Karpas-422 (cell line): ENCODE data around the gene IFIT3. TPM values are rescaled to one million over a fixed set of nuclear protein-coding genes. Genes with fewer than 3 reads are reported as not detected.

Experiments used
- DNase-seq: peaks from one replicate; pipeline ENCODE4 v3.0.0-alpha.2; 2015
- H2AFZ ChIP-seq: fragments of 200-600 bp; sonication (generic); 2 replicates; pipeline ENCODE4 v1.6.1; 2014; ENCODE audit warnings: antibody characterized with exemption, low read length, mixed read lengths
- H3K27ac ChIP-seq: fragments of 200-600 bp; sonication (generic); 2 replicates; pipeline ENCODE4 v1.5.1; 2014; ENCODE audit warnings: mild to moderate bottlenecking, low read length, moderate library complexity
- H3K27me3 ChIP-seq: fragments of 200-600 bp; sonication (generic); 2 replicates; pipeline ENCODE4 v1.6.1; 2014; ENCODE audit warnings: low read length, mixed read lengths
- H3K36me3 ChIP-seq: fragments of 200-600 bp; sonication (generic); 2 replicates; pipeline ENCODE4 v1.6.1; 2014; ENCODE audit warnings: low read length, mixed read lengths; ENCODE audit not compliant: insufficient read depth
- H3K4me1 ChIP-seq: fragments of 200-600 bp; sonication (generic); 2 replicates; pipeline ENCODE4 v1.6.1; 2014; ENCODE audit warnings: mild to moderate bottlenecking, low read length, mixed read lengths
- H3K4me2 ChIP-seq: fragments of 200-600 bp; sonication (generic); 2 replicates; pipeline ENCODE4 v1.6.1; 2014; ENCODE audit warnings: low read length, low read depth, mild to moderate bottlenecking; ENCODE audit not compliant: poor library complexity, severe bottlenecking
- H3K4me3 ChIP-seq: fragments of 200-600 bp; sonication (generic); 2 replicates; pipeline ENCODE4 v1.5.1; 2014; ENCODE audit warnings: mild to moderate bottlenecking, antibody characterized with exemption, low read length, mixed read lengths
- H3K79me2 ChIP-seq: fragments of 200-600 bp; sonication (generic); 2 replicates; pipeline ENCODE4 v1.6.1; 2014; ENCODE audit warnings: mild to moderate bottlenecking, low read length, mixed read lengths
- H3K9ac ChIP-seq: fragments of 200-600 bp; sonication (generic); 2 replicates; pipeline ENCODE4 v1.6.0; 2014; ENCODE audit warnings: low read length
- H3K9me2 ChIP-seq: fragments of 200-600 bp; sonication (generic), shearing (Covaris generic); replicated peaks from 2 replicates; pipeline ENCODE4 v1.6.0; 2014; ENCODE audit warnings: mild to moderate bottlenecking, low read length, moderate library complexity; ENCODE audit not compliant: insufficient read depth
- H3K9me3 ChIP-seq: fragments of 300-700, 200-600 bp; sonication (generic); 2 replicates; pipeline ENCODE4 v1.6.1; 2014; ENCODE audit warnings: low read length, mixed read lengths
- H4K20me1 ChIP-seq: fragments of 200-600 bp; sonication (generic); 2 replicates; pipeline ENCODE4 v1.6.1; 2014; ENCODE audit warnings: mild to moderate bottlenecking, antibody characterized with exemption, low read length, low read depth; ENCODE audit not compliant: insufficient read depth
- total RNA-seq: library from RNA; depleted of rRNA; stranded (reverse); fragments of >200 nt; shearing (Covaris generic); gene quantifications from 2 replicates; pipeline ENCODE4 v1.2.3, GENCODE V29; 2014; ENCODE audit warnings: low replicate concordance

The IFIT3 gene
- total RNA-seq, 1 experiment from 2014 or later: 1.0 TPM

DNA sequence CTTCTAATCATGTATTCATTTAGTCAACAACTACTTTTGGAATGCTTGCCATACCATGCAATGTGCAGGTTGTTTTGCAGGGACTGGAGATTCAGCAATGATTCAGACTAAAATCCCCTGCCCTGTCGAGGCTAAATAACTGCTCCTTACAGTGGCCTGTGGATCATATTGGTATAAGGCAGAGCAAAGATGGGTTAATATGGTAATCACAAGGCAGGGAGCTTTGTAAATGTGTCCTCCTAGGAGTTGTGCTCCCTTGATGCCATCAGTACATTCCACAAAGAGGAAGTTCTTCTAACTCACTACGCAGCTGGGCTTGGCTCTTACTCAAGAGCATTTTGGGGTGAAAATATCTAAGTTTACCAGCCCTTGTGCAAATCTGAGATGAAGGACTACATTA is 26.6 kb upstream of the IFIT3 start:
- no peaks in the 10 kb centered on the region for H3K36me3 ChIP-seq
- H2AFZ ChIP-seq: peak overlapping the region; percentile 92
- H3K4me3 ChIP-seq: peak overlapping the region; percentile 64
- peak overlapping the region; percentile 65 for H3K27ac ChIP-seq
- no peaks in the 10 kb centered on the region for H4K20me1 ChIP-seq
- H3K9ac ChIP-seq: peak overlapping the region; percentile 63
- H3K79me2 ChIP-seq: no peaks in the 10 kb centered on the region
- H3K9me2 ChIP-seq: no peaks in the 10 kb centered on the region
- H3K9me3 ChIP-seq: no peaks in the 10 kb centered on the region
- peaks cover 22% of the 10 kb centered on the region for H3K4me1 ChIP-seq
- peak; percentile 60 for DNase-seq
- peak overlapping the region; percentile 80 for H3K4me2 ChIP-seq
- H3K27me3 ChIP-seq: no peaks in the 10 kb centered on the region

GRCh38 chr10:89301721-89302445 is 25.9 kb upstream of the IFIT3 start, which contains the start of gene IFIT2:
TSS of gene IFIT2 (plus strand) at chr10:89302046. CDS start at chr10:89302124, 78 bp downstream.
- Histone ChIP-seq H3K36me3 (no peaks in the 10 kb centered on the region), H3K9me2 (no peaks in the 10 kb centered on the region), H3K4me3 (peak within 1 kb of the TSS; percentile 64), H3K27ac (peak within 1 kb of the TSS; percentile 65), H2AFZ (peak within 1 kb of the TSS; percentile 92), H3K4me2 (peak within 1 kb of the TSS; percentile 80), H4K20me1 (no peaks in the 10 kb centered on the region), H3K9me3 (no peaks in the 10 kb centered on the region), H3K4me1 (peaks cover 22% of the 10 kb centered on the region), H3K27me3 (no peaks in the 10 kb centered on the region), H3K9ac (peak within 1 kb of the TSS; percentile 63), H3K79me2 (no peaks in the 10 kb centered on the region)
- DNase-seq: peak; percentile 59

GRCh38 chr10:89302625-89303024 is 25.2 kb upstream of the IFIT3 start:
- Histone ChIP-seq H3K27ac (no peak overlapping the region), H3K9me3 (no peaks in the 10 kb centered on the region), H3K4me3 (peak overlapping the region; percentile 64), H3K4me1 (peaks cover 22% of the 10 kb centered on the region), H3K27me3 (no peaks in the 10 kb centered on the region), H3K4me2 (peak overlapping the region; percentile 80), H3K79me2 (no peaks in the 10 kb centered on the region), H3K9ac (peak overlapping the region; percentile 63), H2AFZ (no peak overlapping the region; the same call in 1 of the 2 replicates), H3K9me2 (no peaks in the 10 kb centered on the region), H3K36me3 (no peaks in the 10 kb centered on the region), H4K20me1 (no peaks in the 10 kb centered on the region)
- DNase-seq: no peak

GRCh38 chr10:89303161-89303560 is 24.6 kb upstream of the IFIT3 start:
- no peak for DNase-seq
- Histone ChIP-seq H3K4me3 (no peak overlapping the region), H3K36me3 (no peaks in the 10 kb centered on the region), H3K4me2 (no peak overlapping the region), H3K79me2 (no peaks in the 10 kb centered on the region), H3K27me3 (no peaks in the 10 kb centered on the region), H4K20me1 (no peaks in the 10 kb centered on the region), H3K9me2 (no peaks in the 10 kb centered on the region), H3K4me1 (peaks cover 22% of the 10 kb centered on the region), H3K9ac (no peak overlapping the region), H2AFZ (no peak overlapping the region), H3K27ac (no peak overlapping the region), H3K9me3 (no peaks in the 10 kb centered on the region)

DNA sequence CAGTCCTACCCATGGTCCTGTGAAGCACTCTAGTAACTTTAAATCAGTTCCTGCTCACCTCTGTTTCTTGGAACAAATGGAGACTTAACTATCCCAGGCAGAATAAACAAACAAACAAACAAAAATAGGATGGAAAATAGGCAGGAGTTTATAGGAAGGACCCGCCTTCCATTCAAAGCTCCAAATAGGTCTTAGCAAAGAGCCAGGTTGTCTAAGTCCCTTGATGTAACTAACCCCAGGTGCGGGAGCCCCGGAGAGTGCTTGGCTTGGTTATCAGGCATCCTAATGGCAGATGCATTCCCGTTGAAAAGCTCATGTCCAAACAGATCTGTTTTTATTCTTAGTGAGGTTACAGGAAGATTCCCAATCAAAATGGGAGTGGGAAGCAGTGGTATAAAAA is 23.8 kb upstream of the IFIT3 start:
- Histone ChIP-seq H2AFZ (no peak overlapping the region), H3K4me2 (no peak overlapping the region), H3K9ac (no peak overlapping the region)

DNA sequence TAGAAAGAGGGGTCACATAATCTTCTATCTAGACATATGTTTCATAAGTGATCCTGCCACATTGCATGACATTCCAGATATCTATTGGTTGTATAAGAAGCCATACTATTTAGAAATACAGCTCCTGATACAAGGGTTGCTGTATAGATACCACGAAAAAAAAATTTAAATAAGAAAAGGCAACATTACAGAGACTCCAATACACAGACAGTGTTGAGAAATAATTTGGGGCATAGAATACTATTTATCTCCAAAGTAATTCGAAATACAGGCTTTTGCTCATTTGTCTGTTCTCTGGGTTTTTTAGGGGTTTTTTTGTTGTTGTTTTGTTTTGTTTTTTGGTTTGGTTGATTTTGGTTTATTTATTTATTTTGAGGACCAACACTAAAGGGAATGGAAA is 23.4 kb upstream of the IFIT3 start:
- Histone ChIP-seq H3K4me2 (no peak overlapping the region), H3K4me3 (no peak overlapping the region), H3K27ac (no peak overlapping the region), H4K20me1 (no peaks in the 10 kb centered on the region), H3K36me3 (no peaks in the 10 kb centered on the region), H2AFZ (no peak overlapping the region), H3K79me2 (no peaks in the 10 kb centered on the region), H3K27me3 (no peaks in the 10 kb centered on the region), H3K9ac (no peak overlapping the region), H3K9me3 (no peaks in the 10 kb centered on the region), H3K4me1 (peaks cover 22% of the 10 kb centered on the region), H3K9me2 (no peaks in the 10 kb centered on the region)
- DNase-seq: no peak

More for the DNA sequence above, 23.8 kb upstream of the IFIT3 start:
- Histone ChIP-seq H3K4me3 (no peak overlapping the region), H3K36me3 (no peaks in the 10 kb centered on the region), H3K9me2 (no peaks in the 10 kb centered on the region), H4K20me1 (no peaks in the 10 kb centered on the region), H3K27ac (no peak overlapping the region), H3K27me3 (no peaks in the 10 kb centered on the region), H3K9me3 (no peaks in the 10 kb centered on the region), H3K79me2 (no peaks in the 10 kb centered on the region), H3K4me1 (peaks cover 22% of the 10 kb centered on the region)
- no peak for DNase-seq

- H3K4me3 ChIP-seq: no peak overlapping the region
- no peak overlapping the region for H3K9ac ChIP-seq
- no peak for DNase-seq
- no peak overlapping the region for H3K27ac ChIP-seq
- H2AFZ ChIP-seq: no peak overlapping the region
- H3K4me1 ChIP-seq: peaks cover 22% of the 10 kb centered on the region
- no peaks in the 10 kb centered on the region for H3K9me2 ChIP-seq
- H3K27me3 ChIP-seq: no peaks in the 10 kb centered on the region
- H3K4me2 ChIP-seq: no peak overlapping the region
- H3K9me3 ChIP-seq: no peaks in the 10 kb centered on the region
- H3K79me2 ChIP-seq: no peaks in the 10 kb centered on the region
- no peaks in the 10 kb centered on the region for H4K20me1 ChIP-seq
- H3K36me3 ChIP-seq: no peaks in the 10 kb centered on the region
These were observed 22.9 kb upstream of the IFIT3 start for GRCh38 chr10:89304925-89305324.

DNA sequence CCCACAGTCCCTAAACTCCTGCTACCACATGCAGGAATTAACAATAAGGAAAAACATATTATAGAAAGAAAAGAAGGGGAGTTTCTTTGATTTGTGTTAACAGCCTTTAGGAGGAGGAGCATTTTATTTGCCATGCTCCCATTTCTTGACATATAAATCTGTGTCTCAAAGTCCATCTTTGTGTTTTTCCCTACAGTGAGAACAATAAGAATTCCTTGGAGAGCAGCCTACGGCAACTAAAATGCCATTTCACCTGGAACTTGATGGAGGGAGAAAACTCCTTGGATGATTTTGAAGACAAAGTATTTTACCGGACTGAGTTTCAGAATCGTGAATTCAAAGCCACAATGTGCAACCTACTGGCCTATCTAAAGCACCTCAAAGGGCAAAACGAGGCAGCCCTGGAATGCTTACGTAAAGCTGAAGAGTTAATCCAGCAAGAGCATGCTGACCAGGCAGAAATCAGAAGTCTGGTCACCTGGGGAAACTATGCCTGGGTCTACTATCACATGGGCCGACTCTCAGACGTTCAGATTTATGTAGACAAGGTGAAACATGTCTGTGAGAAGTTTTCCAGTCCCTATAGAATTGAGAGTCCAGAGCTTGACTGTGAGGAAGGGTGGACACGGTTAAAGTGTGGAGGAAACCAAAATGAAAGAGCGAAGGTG is 21.9 kb upstream of the IFIT3 start:
- H3K4me2 ChIP-seq: no peak overlapping the region
- H3K79me2 ChIP-seq: no peaks in the 10 kb centered on the region
- H2AFZ ChIP-seq: no peak overlapping the region
- H3K27me3 ChIP-seq: no peaks in the 10 kb centered on the region
- H4K20me1 ChIP-seq: no peaks in the 10 kb centered on the region
- H3K4me3 ChIP-seq: no peak overlapping the region
- no peaks in the 10 kb centered on the region for H3K9me2 ChIP-seq
- H3K36me3 ChIP-seq: no peaks in the 10 kb centered on the region
- H3K9ac ChIP-seq: no peak overlapping the region
- no peaks in the 10 kb centered on the region for H3K9me3 ChIP-seq
- peaks cover 22% of the 10 kb centered on the region for H3K4me1 ChIP-seq
- no peak overlapping the region for H3K27ac ChIP-seq
- no peak for DNase-seq
